Mucosa of rectum (tissue), 2 donors: ENCODE data around the gene PDXK.

ENCODE experiments used
- H3K27ac ChIP-seq, 2 donors: one replicate each; pipeline ENCODE4 v1.7.0; 2013; ENCODE audit warnings: inconsistent platforms in 2 of 2, low read depth in 2 of 2, low read length in 2 of 2
- H3K27me3 ChIP-seq, 2 donors: one replicate each; pipeline ENCODE4 v1.7.0; 2013; ENCODE audit warnings: low read length in 2 of 2; ENCODE audit not compliant: control insufficient read depth in 2 of 2, insufficient read depth in 2 of 2
- H3K36me3 ChIP-seq, 2 donors: one replicate each; pipeline ENCODE4 v1.7.0; 2013; ENCODE audit warnings: low read length in 2 of 2; ENCODE audit not compliant: control insufficient read depth in 2 of 2, insufficient read depth in 2 of 2
- H3K4me1 ChIP-seq, 2 donors: one replicate each; pipeline ENCODE4 v1.7.0; 2013; ENCODE audit warnings: low read length in 2 of 2, mild to moderate bottlenecking in 1 of 2; ENCODE audit not compliant: control insufficient read depth in 2 of 2, insufficient read depth in 2 of 2
- H3K4me3 ChIP-seq, 2 donors: one replicate each; pipeline ENCODE4 v1.7.0; 2013; ENCODE audit warnings: low read length in 2 of 2
- H3K9ac ChIP-seq, 2 donors: one replicate each; pipeline ENCODE4 v1.7.0; 2013; ENCODE audit warnings: low read length in 2 of 2, low read depth in 1 of 2, mild to moderate bottlenecking in 1 of 2
- H3K9me3 ChIP-seq, 2 donors: one replicate each; pipeline ENCODE4 v1.7.0; 2013; ENCODE audit warnings: low read length in 2 of 2; ENCODE audit not compliant: control insufficient read depth in 2 of 2
- donor health status: healthy.
- donor health status: Normal muscosa, but diverticular disease.

PDXK gene

GRCh38 chr21:43802713-43803313 lies 83.9 kb downstream of the PDXK start:
- Histone ChIP-seq H3K27me3 (no peaks in the 10 kb centered on the region), H3K9ac (no peak overlapping the region), H3K27ac (no peak overlapping the region), H3K4me1 (no peaks in the 10 kb centered on the region), H3K36me3 (peaks cover 18 to 50% of the 10 kb centered on the region in 2 donors), H3K4me3 (no peak overlapping the region), H3K9me3 (no peaks in the 10 kb centered on the region)

DNA sequence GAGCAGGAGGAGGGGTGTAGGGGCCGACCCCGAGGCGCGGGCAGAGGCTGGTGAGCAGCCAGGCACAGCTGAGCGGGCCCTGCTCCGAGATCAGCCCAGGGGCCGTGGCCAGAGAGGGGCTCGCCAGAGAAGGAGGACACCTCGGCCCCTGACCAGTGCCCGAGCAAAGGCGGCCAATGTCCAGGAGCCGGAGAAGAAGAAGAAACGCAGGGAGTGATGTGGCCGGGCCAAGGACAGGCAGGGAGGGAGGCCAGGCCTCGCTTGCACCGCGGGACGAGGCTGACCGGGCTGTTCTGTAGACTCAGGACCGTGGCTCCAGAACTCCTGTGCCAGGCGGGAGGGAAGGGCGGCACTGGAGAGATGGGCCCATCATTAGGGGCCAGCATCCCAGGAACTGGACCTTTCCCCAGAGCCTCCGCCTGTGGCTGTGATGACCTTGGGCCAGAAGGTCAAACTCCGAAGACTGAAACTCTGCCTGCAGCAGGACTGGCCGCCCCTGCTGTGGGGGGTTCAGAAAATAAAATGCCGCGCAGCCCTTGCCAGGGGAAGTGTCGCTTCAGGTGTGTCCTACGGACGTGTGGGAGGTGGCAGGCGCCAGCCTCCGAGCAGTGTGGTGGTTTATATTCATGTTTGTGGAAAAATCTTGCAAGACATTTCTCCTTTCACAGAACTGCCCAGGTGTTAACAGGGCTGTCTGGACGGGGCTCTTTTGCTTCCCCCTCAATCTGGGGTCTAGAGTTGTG lies 84.8 kb downstream of the PDXK start:
- Histone ChIP-seq H3K4me3 (no peak overlapping the region), H3K9ac (no peak overlapping the region), H3K27ac (no peak overlapping the region), H3K36me3 (peaks cover 17 to 42% of the 10 kb centered on the region in 2 donors), H3K4me1 (no peaks in the 10 kb centered on the region), H3K9me3 (no peaks in the 10 kb centered on the region), H3K27me3 (no peaks in the 10 kb centered on the region)

DNA sequence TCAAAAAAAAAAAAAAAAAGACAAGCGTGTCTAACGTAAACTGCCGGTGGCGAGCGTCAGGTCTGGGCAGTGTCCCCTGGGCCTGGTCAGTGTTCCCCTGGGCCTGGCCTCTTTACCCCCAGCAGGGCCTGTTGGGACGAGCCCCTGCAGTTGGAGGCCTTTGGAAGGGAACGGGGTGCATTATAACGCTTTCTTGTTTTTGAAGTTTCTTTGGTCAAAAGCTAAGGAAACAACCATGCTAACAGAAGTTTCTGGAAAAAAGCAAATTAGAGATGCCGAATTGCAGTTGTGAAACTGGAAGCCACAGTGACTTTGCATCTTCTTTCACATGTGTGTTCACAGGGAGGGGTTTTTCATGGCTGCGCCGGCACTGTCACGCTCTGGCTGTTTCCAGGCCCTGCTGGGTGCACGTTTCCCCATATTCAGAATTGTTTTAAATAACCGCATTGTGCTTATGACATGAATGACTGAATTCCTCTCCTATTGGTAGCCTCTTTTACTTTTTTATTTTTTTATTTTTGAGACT lies 86.4 kb downstream of the PDXK start:
- Histone ChIP-seq H3K27ac (peak overlapping the region; percentile 34 to 48), H3K4me3 (no peak overlapping the region), H3K4me1 (peaks cover 0 to under 1% of the 10 kb centered on the region in 2 donors), H3K36me3 (peaks cover 13 to 30% of the 10 kb centered on the region in 2 donors), H3K9me3 (no peaks in the 10 kb centered on the region), H3K9ac (no peak overlapping the region), H3K27me3 (no peaks in the 10 kb centered on the region)

GRCh38 chr21:43806017-43806710 lies 87.2 kb downstream of the PDXK start:
- H3K27me3 ChIP-seq: no peaks in the 10 kb centered on the region
- peaks cover 12 to 24% of the 10 kb centered on the region in 2 donors for H3K36me3 ChIP-seq
- no peak overlapping the region for H3K4me3 ChIP-seq
- peaks cover 7 to 9% of the 10 kb centered on the region in 2 donors for H3K4me1 ChIP-seq
- no peaks in the 10 kb centered on the region for H3K9me3 ChIP-seq
- H3K27ac ChIP-seq: peak overlapping the region in 1 of 2 donors; percentile 56
- no peak overlapping the region for H3K9ac ChIP-seq

DNA sequence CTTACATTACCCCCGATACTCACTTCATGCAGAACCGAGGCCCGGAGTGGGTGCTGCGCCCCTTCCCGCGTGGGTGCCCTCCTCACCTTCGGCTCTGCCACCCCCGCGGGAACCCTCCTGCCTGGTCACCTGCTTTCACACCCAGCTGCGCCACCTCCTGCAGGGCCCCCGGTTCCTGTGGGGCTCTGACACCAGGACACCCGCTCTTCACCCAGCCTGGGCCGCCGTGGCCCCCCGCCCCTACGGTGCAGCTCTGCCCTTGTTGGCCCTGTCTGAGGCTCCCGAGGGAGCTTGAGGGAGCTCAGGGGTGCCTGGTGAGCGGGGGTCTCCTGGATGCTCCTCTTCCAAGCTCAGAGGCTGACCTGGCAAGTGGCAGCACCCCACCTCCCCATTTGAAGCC lies 89.4 kb downstream of the PDXK start:
- H3K9ac ChIP-seq: no peak overlapping the region

GRCh38 chr21:43808832-43809251 lies 89.9 kb downstream of the PDXK start:
- H3K9me3 ChIP-seq: no peaks in the 10 kb centered on the region
- H3K27me3 ChIP-seq: no peaks in the 10 kb centered on the region
- no peak overlapping the region for H3K9ac ChIP-seq
- peaks cover 21 to 25% of the 10 kb centered on the region in 2 donors for H3K4me1 ChIP-seq
- H3K27ac ChIP-seq: no peak overlapping the region
- peaks cover 0 to 2% of the 10 kb centered on the region in 2 donors for H3K36me3 ChIP-seq
- no peak overlapping the region for H3K4me3 ChIP-seq

More for the DNA sequence above, 89.4 kb downstream of the PDXK start:
- Histone ChIP-seq H3K27ac (no peak overlapping the region), H3K4me3 (no peak overlapping the region), H3K9me3 (no peaks in the 10 kb centered on the region), H3K27me3 (no peaks in the 10 kb centered on the region), H3K4me1 (peaks cover 21 to 25% of the 10 kb centered on the region in 2 donors), H3K36me3 (peaks cover 0 to 2% of the 10 kb centered on the region in 2 donors)

GRCh38 chr21:43809346-43809799 lies 90.4 kb downstream of the PDXK start:
- Histone ChIP-seq H3K27me3 (no peaks in the 10 kb centered on the region), H3K36me3 (no peaks in the 10 kb centered on the region), H3K4me3 (no peak overlapping the region), H3K27ac (no peak overlapping the region), H3K4me1 (peaks cover 21 to 25% of the 10 kb centered on the region in 2 donors), H3K9ac (no peak overlapping the region), H3K9me3 (no peaks in the 10 kb centered on the region)

GRCh38 chr21:43809853-43810504 lies 91.0 kb downstream of the PDXK start:
- Histone ChIP-seq H3K27ac (no peak overlapping the region), H3K9me3 (no peaks in the 10 kb centered on the region), H3K27me3 (no peaks in the 10 kb centered on the region), H3K4me3 (no peak overlapping the region), H3K4me1 (peaks cover 24 to 25% of the 10 kb centered on the region in 2 donors), H3K36me3 (no peaks in the 10 kb centered on the region), H3K9ac (no peak overlapping the region)

DNA sequence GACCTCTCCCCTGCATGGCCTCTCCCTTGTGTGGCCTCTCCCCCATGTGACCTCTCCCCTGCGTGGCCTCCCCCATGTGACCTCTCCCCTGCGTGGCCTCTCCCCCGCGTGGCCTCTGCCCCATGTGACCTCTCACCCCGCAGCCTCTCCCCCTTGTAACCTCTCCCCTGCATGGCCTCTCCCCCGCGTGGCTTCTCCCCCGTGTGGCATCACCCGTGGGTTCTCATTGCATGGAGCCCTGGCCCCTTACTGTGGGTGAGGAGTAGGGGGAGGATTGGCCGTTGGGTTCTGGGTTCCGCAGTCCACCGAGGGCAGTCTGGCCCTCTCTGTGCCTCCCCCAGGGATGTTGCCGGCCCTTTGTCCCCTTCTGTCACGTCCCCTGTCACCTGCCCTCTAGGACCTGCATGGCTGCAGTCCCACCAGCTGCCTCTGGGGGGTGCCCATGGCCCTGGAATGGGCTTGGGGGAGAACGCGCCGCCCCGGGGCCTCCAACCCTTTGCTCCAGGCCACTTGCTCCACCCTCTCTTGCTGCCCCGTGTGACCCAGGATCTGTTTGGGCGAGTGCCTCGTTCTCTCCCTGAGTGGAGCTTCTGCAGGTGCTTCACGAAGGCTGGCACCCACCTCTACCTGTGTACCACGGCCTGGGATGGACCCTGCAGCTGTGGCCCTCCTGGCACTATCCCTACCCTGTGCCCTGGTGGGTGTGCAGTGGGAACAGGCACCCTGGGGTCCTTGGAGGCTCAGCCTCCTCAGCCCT lies 91.8 kb downstream of the PDXK start:
- H3K4me1 ChIP-seq: peaks cover 24 to 29% of the 10 kb centered on the region in 2 donors
- H3K9me3 ChIP-seq: no peaks in the 10 kb centered on the region
- no peaks in the 10 kb centered on the region for H3K27me3 ChIP-seq
- H3K9ac ChIP-seq: peak overlapping the region in 1 of 2 donors; percentile 41
- no peak overlapping the region for H3K27ac ChIP-seq
- H3K4me3 ChIP-seq: peak overlapping the region in 1 of 2 donors; percentile 54
- H3K36me3 ChIP-seq: no peaks in the 10 kb centered on the region
